Cardiac muscle cell (in vitro differentiated cells and primary cell): Measurements from ENCODE around the gene NECAB3. TPM values are rescaled to one million over a fixed set of nuclear protein-coding genes. Genes with fewer than 3 reads are reported as not detected.

Experiments used
- DNase-seq, 2 donors: peaks; one replicate each; pipeline versions ENCODE4 v3.0.0 to v3.0.0-alpha.2; 2010 to 2017; ENCODE audit warnings: low read depth in 1 of 2, low spot score in 1 of 2
- H3K27ac ChIP-seq: fragments of 200-600 bp; sonication (generic); 2 replicates; pipeline ENCODE4 v1.5.1; 2016
- H3K27me3 ChIP-seq: fragments of 200-600 bp; sonication (generic); 2 replicates; pipeline ENCODE4 v1.6.0; 2016; ENCODE audit warnings: control low read depth
- H3K36me3 ChIP-seq: fragments of 200-600 bp; sonication (generic); 2 replicates; pipeline ENCODE4 v1.5.1; 2016; ENCODE audit warnings: control low read depth
- H3K4me1 ChIP-seq: fragments of 200-600 bp; sonication (generic); 2 replicates; pipeline ENCODE4 v1.8.1; 2017; ENCODE audit warnings: low read depth, mild to moderate bottlenecking, mixed run types
- H3K4me3 ChIP-seq: fragments of 200-600 bp; sonication (generic); 2 replicates; pipeline ENCODE4 v1.5.1; 2016; ENCODE audit warnings: mild to moderate bottlenecking
- H3K9me3 ChIP-seq: fragments of 200-600 bp; sonication (generic); 2 replicates; pipeline ENCODE4 v1.5.1; 2017; ENCODE audit warnings: low read depth, mild to moderate bottlenecking, control low read depth
- CTCF ChIP-seq: IDR thresholded peaks from 2 replicates; pipeline ENCODE4 v1.5.1; 2012; ENCODE audit warnings: low read depth, mild to moderate bottlenecking, low read length
- polyA plus RNA-seq: library from polyadenylated mRNA; unstranded; fragments of >200 nt; fragmentation: Nextera tagmentation; extraction: Ambion mirVana; gene quantifications from 2 replicates; pipeline ENCODE4 v1.2.1, GENCODE V29; 2016
- total RNA-seq: library from RNA; depleted of rRNA; stranded (reverse); fragments of >200 nt; gene quantifications from 2 replicates; pipeline ENCODE4 v1.2.3, GENCODE V29; 2016

NECAB3 gene
- total and polyA plus RNA-seq, 2 experiments from 2014 or later = 93.1 to 187 TPM

- no peaks in the 10 kb centered on the region for H3K36me3 ChIP-seq
- DNase-seq = no peak
- no peaks in the 10 kb centered on the region for H3K9me3 ChIP-seq
- H3K4me3 ChIP-seq = no peak overlapping the region
- TF ChIP-seq CTCF = no peak
- H3K4me1 ChIP-seq = no peaks in the 10 kb centered on the region
- no peak overlapping the region for H3K27ac ChIP-seq
- H3K27me3 ChIP-seq = no peaks in the 10 kb centered on the region
Measured at GRCh38 chr20:33709398-33709797, 35.2 kb upstream of the NECAB3 start.

- no peaks in the 10 kb centered on the region for H3K4me1 ChIP-seq
- no peak for DNase-seq
- H3K4me3 ChIP-seq = no peak overlapping the region
Measured at GRCh38 chr20:33707668-33708067, 33.4 kb upstream of the NECAB3 start.

GRCh38 chr20:33704197-33704924 lies 30.1 kb upstream of the NECAB3 start:
- H3K36me3 ChIP-seq = no peaks in the 10 kb centered on the region
- H3K9me3 ChIP-seq = no peaks in the 10 kb centered on the region
- DNase-seq = no peak
- no peaks in the 10 kb centered on the region for H3K27me3 ChIP-seq
- no peak overlapping the region for H3K27ac ChIP-seq
- no peak for TF ChIP-seq CTCF
- no peak overlapping the region for H3K4me3 ChIP-seq
- no peaks in the 10 kb centered on the region for H3K4me1 ChIP-seq

More at GRCh38 chr20:33707668-33708067, 33.4 kb upstream of the NECAB3 start:
- H3K36me3 ChIP-seq = no peaks in the 10 kb centered on the region
- H3K27me3 ChIP-seq = no peaks in the 10 kb centered on the region
- no peaks in the 10 kb centered on the region for H3K9me3 ChIP-seq
- no peak overlapping the region for H3K27ac ChIP-seq
- no peak for TF ChIP-seq CTCF

GRCh38 chr20:33703498-33704137 lies 29.4 kb upstream of the NECAB3 start:
- Histone ChIP-seq H3K36me3 (no peaks in the 10 kb centered on the region), H3K27me3 (no peaks in the 10 kb centered on the region), H3K9me3 (no peaks in the 10 kb centered on the region), H3K27ac (no peak overlapping the region), H3K4me1 (no peaks in the 10 kb centered on the region), H3K4me3 (no peak overlapping the region)
- no peak for DNase-seq
- no peak for TF ChIP-seq CTCF

- Histone ChIP-seq H3K4me3 (no peak overlapping the region), H3K27me3 (no peaks in the 10 kb centered on the region), H3K4me1 (no peaks in the 10 kb centered on the region), H3K9me3 (no peaks in the 10 kb centered on the region), H3K27ac (no peak overlapping the region), H3K36me3 (no peaks in the 10 kb centered on the region)
- no peak for TF ChIP-seq CTCF
- no peak for DNase-seq
Measured at GRCh38 chr20:33702861-33703260, 28.6 kb upstream of the NECAB3 start.
